Superior temporal gyrus (tissue), 1 donor: Measurements from ENCODE around the gene B3GNT4.
"Not testable (repeated sequence)": the region's sequence is repeated elsewhere in the genome, so short reads cannot be mapped to it uniquely, and the experiment has no call there.

Experiments used
- DNase-seq: peaks from one replicate; pipeline ENCODE4 v3.0.0-alpha.2; 2016; ENCODE audit errors: extremely low spot score

Gene B3GNT4

DNA sequence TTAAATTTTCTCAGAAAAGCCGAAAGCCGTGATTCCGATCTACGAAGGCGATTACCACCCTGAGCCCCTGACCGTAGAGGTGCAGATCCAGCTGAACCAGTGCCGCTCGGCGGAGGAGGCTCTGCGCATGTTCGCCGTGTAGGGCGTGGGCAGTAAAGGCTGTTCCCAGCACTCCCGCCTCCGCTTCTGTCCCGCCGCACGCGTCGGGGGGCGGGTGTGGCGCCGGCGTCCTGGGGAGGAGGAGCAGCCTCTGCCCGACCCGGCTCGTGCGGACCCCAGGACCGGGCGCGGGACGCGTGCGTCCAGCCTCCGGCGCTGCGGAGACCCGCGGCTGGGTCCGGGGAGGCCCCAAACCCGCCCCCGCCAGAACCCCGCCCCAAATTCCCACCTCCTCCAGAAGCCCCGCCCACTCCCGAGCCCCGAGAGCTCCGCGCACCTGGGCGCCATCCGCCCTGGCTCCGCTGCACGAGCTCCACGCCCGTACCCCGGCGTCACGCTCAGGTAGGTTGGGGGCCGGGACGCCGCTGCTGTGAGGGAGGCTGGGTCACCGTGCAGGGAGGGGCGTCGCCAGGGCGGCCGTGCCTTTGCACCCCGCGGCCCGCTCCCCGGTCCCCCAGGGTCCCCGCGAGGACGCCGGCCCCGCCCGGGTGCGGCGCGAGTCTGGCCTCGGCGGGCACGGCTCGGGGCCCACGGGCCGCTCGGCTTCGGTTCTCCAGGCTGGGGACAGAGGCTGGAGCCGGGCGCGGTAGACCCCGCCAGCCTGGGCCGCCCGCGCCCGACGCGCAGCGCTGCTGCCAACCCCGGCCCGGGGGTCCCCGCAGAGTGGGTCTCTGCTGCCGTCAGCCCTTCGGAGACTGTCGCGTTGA lies at the start of gene B3GNT4:
Gene B3GNT4 (plus strand): TSS at position 409 of the 866 bp plus-strand sequence. CDS start 910 bp downstream, outside the sequence.
- DNase-seq, result peak; percentile 21

DNA sequence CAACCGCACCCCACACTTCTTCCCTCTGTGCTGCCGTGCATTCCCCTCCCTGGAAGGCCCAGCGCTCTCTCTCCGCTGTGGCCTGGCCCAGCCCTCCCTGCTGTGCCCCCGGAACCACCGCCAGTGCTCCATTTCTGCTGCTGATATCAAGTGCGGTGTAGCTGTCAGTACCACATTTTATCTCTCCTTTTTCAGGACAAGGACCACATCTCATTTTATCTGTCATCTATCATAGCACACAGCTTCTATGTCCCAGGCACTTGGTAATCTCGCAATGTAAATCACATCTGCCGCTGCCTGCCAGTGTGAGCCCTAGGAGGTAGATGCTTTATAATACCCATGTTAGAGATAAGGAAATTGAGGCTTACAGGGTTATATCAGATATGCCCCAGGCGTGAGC lies 47.8 kb upstream of the B3GNT4 start:
- DNase-seq, result no peak

GRCh38 chr12:122158700-122159285 lies 44.7 kb upstream of the B3GNT4 start:
- DNase-seq, result no peak

GRCh38 chr12:122159882-122160281 lies 43.6 kb upstream of the B3GNT4 start:
- no peak for DNase-seq

DNA sequence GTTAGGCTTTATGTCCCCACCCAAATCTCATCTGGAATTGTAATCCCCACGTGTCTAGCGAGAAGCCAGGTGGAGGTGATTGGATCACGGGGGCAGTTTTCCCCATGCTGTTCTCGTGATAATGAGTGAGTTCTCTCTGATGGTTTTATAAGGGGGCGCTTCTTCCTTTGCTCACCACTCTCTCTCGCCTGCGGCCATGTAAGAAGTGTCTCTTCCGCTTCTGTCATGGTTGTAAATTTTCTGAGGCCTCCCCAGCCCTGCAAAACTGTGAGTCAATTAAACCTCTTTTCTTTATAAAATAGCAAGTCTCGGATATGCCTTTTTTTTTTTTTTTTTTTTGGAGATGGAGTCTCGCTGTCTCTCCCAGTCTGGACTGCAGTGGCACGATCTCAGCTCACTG lies 42.7 kb upstream of the B3GNT4 start:
- no peak for DNase-seq

GRCh38 chr12:122161682-122162081 lies 41.8 kb upstream of the B3GNT4 start:
- DNase-seq, result no peak

- DNase-seq, result no peak
These were observed 40.5 kb upstream of the B3GNT4 start for GRCh38 chr12:122162976-122163375.

DNA sequence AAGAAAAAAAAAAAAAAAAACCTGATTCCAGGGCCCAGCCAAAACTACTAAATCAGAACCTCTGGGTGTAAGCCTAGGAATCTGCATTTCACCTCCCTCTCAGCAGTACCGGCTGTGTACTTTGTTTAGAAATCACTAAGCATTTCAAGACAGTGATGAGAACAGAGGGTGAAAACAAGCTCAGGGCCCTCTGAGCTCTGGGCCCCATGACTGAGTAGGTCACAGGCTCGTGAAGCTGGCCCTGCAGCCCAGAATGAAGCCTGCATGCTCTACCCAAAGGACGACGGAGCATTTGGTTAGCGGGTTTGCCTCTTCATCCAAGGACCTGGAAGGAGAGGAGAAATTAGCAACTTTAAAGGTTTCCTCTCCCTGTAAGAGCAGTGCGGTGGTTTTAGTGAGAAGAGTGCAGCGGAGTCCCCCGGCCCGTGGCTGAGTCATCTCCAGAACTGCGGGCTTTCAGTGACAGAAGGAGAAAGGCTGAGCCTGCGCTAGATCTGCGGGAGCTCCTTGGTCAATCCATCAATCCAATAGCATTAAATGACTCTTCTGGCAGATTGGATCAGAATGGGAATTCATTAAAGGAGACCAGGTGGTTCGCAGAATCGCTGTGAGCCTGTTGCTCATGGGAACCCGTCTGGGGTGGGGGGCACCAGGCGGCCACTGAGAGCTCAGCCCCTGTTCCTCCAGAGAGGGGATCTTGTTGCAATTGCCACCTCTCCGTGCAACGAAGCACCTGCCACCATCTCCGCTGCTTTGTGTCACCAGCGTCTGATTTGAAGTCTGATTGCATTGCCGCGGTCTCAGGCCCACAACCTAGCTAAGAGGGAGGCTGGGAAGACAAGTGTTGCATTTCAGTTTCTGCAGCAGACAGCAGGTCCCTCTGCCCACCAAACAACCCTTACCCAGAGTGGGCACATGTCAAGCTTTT lies 36.8 kb upstream of the B3GNT4 start:
- no peak for DNase-seq

DNA sequence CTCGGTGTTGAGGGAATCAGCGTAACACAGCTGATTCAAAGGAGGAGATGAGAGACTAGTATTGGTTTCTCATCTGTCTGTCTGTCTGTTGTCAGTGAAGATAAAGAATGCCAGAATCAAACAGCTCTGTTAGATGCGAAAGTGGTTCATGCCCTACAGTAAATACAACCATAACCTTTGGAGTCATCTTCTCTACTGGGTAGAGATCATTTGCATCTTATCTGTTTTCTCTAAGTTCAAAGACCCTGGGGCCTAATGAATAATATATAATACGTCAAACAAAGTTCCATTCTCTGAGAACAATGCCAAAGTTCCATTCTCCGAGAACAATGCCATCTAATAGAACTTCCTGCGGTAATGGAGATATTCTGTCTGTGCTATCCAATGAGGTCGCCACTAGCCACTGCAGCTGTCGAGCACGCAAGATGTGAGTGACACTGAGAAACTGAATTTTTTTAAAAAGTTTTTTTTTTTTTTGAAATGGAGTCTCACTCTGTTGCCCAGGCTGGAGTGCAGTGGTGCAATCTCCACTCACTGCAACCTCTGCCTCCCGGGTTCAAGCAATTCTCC lies 36.1 kb upstream of the B3GNT4 start:
- peak; percentile 13 for DNase-seq

GRCh38 chr12:122168492-122168891 lies 35.0 kb upstream of the B3GNT4 start:
- no peak for DNase-seq

GRCh38 chr12:122171399-122171798 lies 32.1 kb upstream of the B3GNT4 start:
- no peak for DNase-seq

DNA sequence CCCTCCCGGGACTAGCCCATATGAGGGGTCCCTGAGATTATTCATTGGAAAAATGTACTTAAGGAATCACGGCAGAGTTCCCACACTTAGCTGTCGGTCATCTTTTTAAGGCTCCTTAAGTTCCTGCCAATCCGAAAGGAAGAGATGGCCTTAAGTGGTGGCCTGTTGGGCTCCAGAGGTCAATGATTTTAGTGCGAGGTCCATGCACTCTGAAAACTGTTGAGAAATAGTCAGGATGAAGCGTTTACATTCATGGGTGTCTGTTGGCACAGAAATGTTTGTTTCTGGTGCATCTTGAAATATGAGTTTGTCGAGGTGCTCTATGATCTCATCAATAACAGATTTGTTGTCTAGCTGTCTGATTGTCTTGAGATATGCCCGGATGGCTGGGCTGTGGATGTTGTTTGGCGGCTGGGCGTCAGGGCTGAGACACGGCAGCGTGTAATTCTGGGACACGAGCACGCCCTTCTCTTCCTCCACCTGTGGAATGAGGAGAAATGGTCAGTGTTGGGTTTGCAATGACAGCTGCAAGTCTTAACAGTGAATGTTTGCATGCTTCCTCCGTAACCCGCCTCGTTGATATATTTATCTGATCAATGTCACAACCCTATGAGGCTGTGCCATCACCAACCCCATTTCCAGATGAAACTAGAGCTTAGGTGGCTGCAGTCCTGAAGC lies 31.1 kb upstream of the B3GNT4 start:
- DNase-seq, result no peak

DNA sequence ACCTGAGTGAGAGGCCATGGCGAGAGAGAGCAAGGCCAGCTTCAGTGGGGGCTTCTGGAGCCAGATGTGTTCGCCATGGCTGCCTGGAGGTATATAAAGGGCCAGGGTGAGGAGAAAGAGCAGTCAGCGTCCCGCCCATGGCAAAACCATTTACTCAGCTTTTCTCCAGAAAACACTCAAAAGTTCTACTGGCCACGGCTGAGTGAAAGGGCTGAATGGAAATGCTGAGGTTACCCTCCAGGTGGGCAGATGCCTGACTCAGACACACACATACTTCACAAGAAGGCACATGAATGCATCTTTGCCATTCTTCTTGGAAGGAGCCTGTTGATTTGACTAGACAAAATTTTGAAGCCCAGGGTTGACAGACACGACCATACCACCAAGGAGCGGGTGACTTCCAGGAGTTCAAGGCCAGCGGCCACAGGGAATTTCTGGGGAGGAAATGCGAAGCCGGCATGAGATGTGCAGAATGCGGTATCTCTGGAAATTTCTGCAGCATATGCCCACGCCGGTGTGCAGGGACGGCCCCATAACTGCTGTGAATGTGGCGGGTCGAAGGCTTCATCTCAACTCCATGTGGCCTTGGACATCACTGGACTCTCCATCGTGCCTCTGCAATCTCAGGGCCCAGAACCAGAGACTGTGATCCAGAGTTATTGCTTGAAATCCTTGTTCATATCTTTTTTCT lies 29.2 kb upstream of the B3GNT4 start, which contains the start of gene IL31:
Gene IL31 (minus strand): TSS at position 67 of the 691 bp plus-strand sequence. CDS start 49 bp downstream, at position 18.
- no peak for DNase-seq

- DNase-seq, result not testable (repeated sequence)
These were observed 27.0 kb upstream of the B3GNT4 start for GRCh38 chr12:122176473-122176872.

- no peak for DNase-seq
These were observed 20.5 kb upstream of the B3GNT4 start, which contains the start of gene LRRC43 for GRCh38 chr12:122182887-122183587. Gene LRRC43, plus strand, starts transcription at chr12:122183123. Its CDS starts 22 bp downstream, at chr12:122183145.

GRCh38 chr12:122183588-122183940 lies 19.9 kb upstream of the B3GNT4 start:
- DNase-seq, result no peak

DNA sequence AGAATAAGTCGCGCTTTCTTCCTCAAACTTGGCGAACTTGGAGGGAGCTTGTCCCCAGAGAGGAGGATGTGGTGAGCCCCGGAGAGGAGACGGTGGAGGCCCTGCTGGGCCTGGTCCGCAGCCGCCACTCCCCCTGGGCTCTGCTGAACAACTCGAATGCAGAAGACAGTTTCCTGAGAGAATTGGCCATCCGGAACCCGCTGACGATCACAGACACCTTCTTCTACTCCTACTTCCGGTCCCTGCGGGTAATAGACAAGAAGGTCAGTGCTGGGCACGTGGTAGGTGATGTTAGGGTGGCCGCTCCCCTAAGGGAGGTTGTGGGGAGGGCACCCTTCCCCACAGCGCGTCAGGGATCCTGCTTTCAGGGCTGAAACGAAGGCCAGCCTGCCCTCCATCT lies 19.0 kb upstream of the B3GNT4 start:
- DNase-seq, result no peak

GRCh38 chr12:122185079-122185478 lies 18.4 kb upstream of the B3GNT4 start:
- DNase-seq, result no peak

- DNase-seq, result no peak
These were observed 17.9 kb upstream of the B3GNT4 start for GRCh38 chr12:122185494-122186082.
